IMR-90 (cell line): ENCODE measurements around the gene OR2V2. TPM values are rescaled to one million over a fixed set of nuclear protein-coding genes. Genes with fewer than 3 reads are reported as not detected.

Experiments used
- ATAC-seq: fragments of 200-7000 bp; cut with Tn5 transposase; 2 replicates; pipeline ENCODE4 v1.9.1; 2020; ENCODE audit warnings: low read depth, mild to moderate bottlenecking, moderate library complexity
- BruUV-seq: library from RNA; stranded (reverse); fragments of 400-500 nt; replicated peaks from 2 replicates; lab custom pipeline; 2021; lab: Mats Ljungman, UMichigan
- CTCF ChIA-PET: fragments of 300-600 bp; formaldehyde crosslinking; extraction: SDS; loops from one replicate; lab custom pipeline; 2021; ENCODE audit warnings: antibody characterized with exemption; lab: Yijun Ruan, JAX
- POLR2A ChIA-PET: fragments of 300-600 bp; sonication (Branson Sonifier 250); formaldehyde crosslinking; loops from one replicate; lab custom pipeline; 2022; ENCODE audit warnings: antibody characterized with exemption; ENCODE audit not compliant: unreplicated experiment; lab: Charles Lee
- DNase-seq: peaks from one replicate; pipeline ENCODE4 v3.0.0; 2013
- H2AFZ ChIP-seq: replicated peaks from 2 replicates; pipeline ENCODE3; 2013; ENCODE audit warnings: low read length, mild to moderate bottlenecking; ENCODE audit not compliant: poor library complexity
- H2AK5ac ChIP-seq: 2 replicates; pipeline ENCODE4 v1.6.1; 2013; ENCODE audit warnings: low read depth, low read length, inconsistent platforms
- H2AK9ac ChIP-seq: replicated peaks from 2 replicates; pipeline ENCODE3; 2013; ENCODE audit warnings: mild to moderate bottlenecking, low read depth, low read length, moderate library complexity; ENCODE audit not compliant: poor library complexity
- H2BK120ac ChIP-seq: 2 replicates; pipeline ENCODE4 v1.6.1; 2013; ENCODE audit warnings: low read depth, low read length, inconsistent platforms
- H2BK15ac ChIP-seq: 3 replicates; pipeline ENCODE4 v1.6.1; 2013; ENCODE audit warnings: low read depth, low read length, inconsistent platforms
- H2BK20ac ChIP-seq: 2 replicates; pipeline ENCODE4 v1.6.1; 2013; ENCODE audit warnings: low read depth, mild to moderate bottlenecking, inconsistent platforms, low read length, moderate library complexity
- H2BK5ac ChIP-seq: 2 replicates; pipeline ENCODE4 v1.6.1; 2013; ENCODE audit warnings: mild to moderate bottlenecking, low read depth, low read length, inconsistent platforms; ENCODE audit not compliant: poor library complexity, severe bottlenecking
- H3K14ac ChIP-seq: replicated peaks from 2 replicates; pipeline ENCODE4 v1.6.1; 2013; ENCODE audit warnings: low read depth, low read length, inconsistent platforms
- H3K18ac ChIP-seq: 2 replicates; pipeline ENCODE4 v1.6.1; 2013; ENCODE audit warnings: low read depth, low read length, control low read depth
- H3K23ac ChIP-seq: 2 replicates; pipeline ENCODE4 v1.6.1; 2013; ENCODE audit warnings: low read depth, low read length, inconsistent platforms
- H3K27ac ChIP-seq: 2 replicates; pipeline ENCODE4 v1.5.1; 2013; ENCODE audit warnings: mild to moderate bottlenecking, control low read depth, low read length; ENCODE audit not compliant: insufficient read depth
- H3K27me3 ChIP-seq: 2 replicates; pipeline ENCODE4 v1.6.1; 2013; ENCODE audit warnings: low read length; ENCODE audit not compliant: control insufficient read depth, insufficient read depth
- H3K36me3 ChIP-seq: 2 replicates; pipeline ENCODE4 v1.6.1; 2013; ENCODE audit warnings: low read length, mixed read lengths; ENCODE audit not compliant: control insufficient read depth, insufficient read depth
- H3K4ac ChIP-seq: 2 replicates; pipeline ENCODE4 v1.6.1; 2013; ENCODE audit warnings: low read depth, low read length, inconsistent platforms
- H3K4me1 ChIP-seq: 2 replicates; pipeline ENCODE4 v1.6.1; 2013; ENCODE audit warnings: low read length, mixed read lengths; ENCODE audit not compliant: control insufficient read depth, insufficient read depth
- H3K4me2 ChIP-seq: 2 replicates; pipeline ENCODE4 v1.6.1; 2013; ENCODE audit warnings: low read depth, mild to moderate bottlenecking, control low read depth, low read length, moderate library complexity
- H3K4me3 ChIP-seq: 2 replicates; pipeline ENCODE4 v1.5.1; 2013; ENCODE audit warnings: low read depth, mild to moderate bottlenecking, control low read depth, low read length, moderate library complexity; ENCODE audit not compliant: insufficient read depth
- H3K56ac ChIP-seq: 2 replicates; pipeline ENCODE4 v1.6.1; 2013; ENCODE audit warnings: low read length, inconsistent platforms; ENCODE audit not compliant: insufficient read depth; ENCODE audit errors: extremely low read depth
- H3K79me1 ChIP-seq, 2 experiments: 2 replicates each; pipeline ENCODE4 v1.6.1; 2013; ENCODE audit warnings: low read length in 2 of 2, inconsistent platforms in 1 of 2, low read depth in 1 of 2
- H3K9ac ChIP-seq: 2 replicates; pipeline ENCODE4 v1.6.1; 2013; ENCODE audit warnings: low read depth, low read length, control low read depth
- H3K9me1 ChIP-seq: 2 replicates; pipeline ENCODE4 v1.6.1; 2013; ENCODE audit warnings: low read length, inconsistent platforms; ENCODE audit not compliant: insufficient read depth
- H3K9me3 ChIP-seq: 2 replicates; pipeline ENCODE4 v1.6.1; 2013; ENCODE audit warnings: low read length; ENCODE audit not compliant: control insufficient read depth, insufficient read depth
- H4K20me1 ChIP-seq: 2 replicates; pipeline ENCODE4 v1.6.1; 2013; ENCODE audit warnings: low read length, inconsistent platforms; ENCODE audit not compliant: insufficient read depth
- H4K5ac ChIP-seq: 2 replicates; pipeline ENCODE4 v1.6.1; 2013; ENCODE audit warnings: mild to moderate bottlenecking, low read depth, low read length, control low read depth
- H4K8ac ChIP-seq, 2 experiments: 2 replicates each; pipeline ENCODE4 v1.6.1; 2013; ENCODE audit warnings: low read depth in 2 of 2, low read length in 2 of 2, control low read depth in 1 of 2, inconsistent platforms in 1 of 2
- H4K91ac ChIP-seq: 2 replicates; pipeline ENCODE4 v1.6.1; 2013; ENCODE audit warnings: low read depth, low read length, inconsistent platforms; ENCODE audit not compliant: insufficient read depth
- CHD1 ChIP-seq: IDR thresholded peaks from 2 replicates; pipeline ENCODE4 v1.6.1; 2012; ENCODE audit warnings: low read depth, low read length, improper control_type of control experiment
- WGBS, 2 experiments: methylation state at CpG; one replicate each; pipeline versions ENCODE4 v1.1.5 to v1.1.7; 2013; ENCODE audit warnings: missing lambda C conversion rate in 2 of 2; ENCODE audit not compliant: insufficient read length in 1 of 2; ENCODE audit errors: extremely low coverage in 2 of 2; 5-methylcytosine and 5-hydroxymethylcytosine counted together
- dilution Hi-C: fragments of 300-500 bp; cut with HindIII; formaldehyde crosslinking; loops from one replicate; pipeline ENCODE4 v1.14.3; 2018; ENCODE audit warnings: low sequenced_read_pairs; ENCODE audit not compliant: unreplicated experiment
- in situ Hi-C: fragments of 300-500 bp; cut with MboI; formaldehyde crosslinking; loops from 3 replicates; pipeline ENCODE4 v1.14.3; 2019; ENCODE audit warnings: low sequenced_read_pairs, inconsistent platforms, mixed read lengths
- intact Hi-C: fragments of 100-400 bp; cut with micrococcal nuclease; formaldehyde crosslinking; loops from 2 replicates; pipeline ENCODE4 v1.10.0; 2022
- polyA plus RNA-seq, 3 experiments: library from polyadenylated mRNA; depleted of rRNA; stranded (reverse); fragments of >200 nt; gene quantifications; 2 replicates each; pipeline ENCODE4 v1.2.3, GENCODE V29; 2012; ENCODE audit warnings: low replicate concordance in 1 of 3
- total RNA-seq: library from RNA; depleted of rRNA; stranded (reverse); fragments of >200 nt; gene quantifications from 2 replicates; pipeline ENCODE4 v1.2.3, GENCODE V29; 2012
- TF ChIP-seq, protein P1 (sequence below): conservative IDR thresholded peaks from 2 replicates; pipeline ENCODE4 v1.5.1; 2012; ENCODE audit warnings: mild to moderate bottlenecking, low read depth, low read length, improper control_type of control experiment

Gene OR2V2
- total and polyA plus RNA-seq, 2 of the 4 experiments (the other 2 are of a cell fraction): not detected

DNA sequence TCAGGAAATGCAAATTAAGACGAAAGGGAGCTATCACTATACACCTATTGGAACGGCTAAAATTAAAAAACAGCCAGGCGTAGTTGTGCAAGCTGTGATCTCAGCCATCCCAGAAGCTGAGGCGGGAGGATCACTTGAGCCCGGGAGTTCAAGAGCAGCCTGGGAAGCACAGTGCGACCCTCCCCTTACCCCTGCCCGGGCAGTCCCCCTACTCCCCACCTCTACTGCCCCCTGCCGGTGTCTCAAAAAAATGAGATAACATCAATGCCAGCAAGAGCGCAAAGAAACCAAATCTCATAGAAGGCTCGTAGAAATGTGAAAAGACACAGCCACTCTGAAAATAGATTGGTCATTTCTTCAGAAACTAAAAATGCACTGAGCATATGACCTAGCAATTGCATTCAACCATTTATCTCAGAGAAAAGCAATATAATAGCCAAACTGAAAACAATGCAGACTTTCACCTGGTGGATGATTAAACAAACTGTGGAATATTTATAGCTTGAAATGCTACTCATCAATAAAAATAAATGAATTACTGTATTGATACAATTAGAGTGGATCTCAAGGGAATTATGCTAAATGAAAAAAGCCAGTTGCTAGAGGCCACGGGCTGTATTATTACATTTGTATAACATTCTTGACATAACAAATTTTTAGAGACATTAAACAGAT, 20.6 kb downstream of the OR2V2 start:
- Histone ChIP-seq H2BK20ac (no peak overlapping the region), H3K4me2 (peak overlapping the region; percentile 53; the same call in 1 of the 2 replicates), H3K9me1 (peaks cover 2% of the 10 kb centered on the region; the same call in 1 of the 2 replicates), H3K18ac (no peak overlapping the region), H3K56ac (no peak overlapping the region), H2AK5ac (no peak overlapping the region), H3K9ac (no peak overlapping the region), H3K79me1 (no peaks in the 10 kb centered on the region), H4K91ac (no peak overlapping the region), H3K23ac (no peak overlapping the region), H3K27me3 (no peaks in the 10 kb centered on the region), H3K4ac (no peak overlapping the region), H3K4me1 (peaks cover 4% of the 10 kb centered on the region; the same call in 1 of the 2 replicates), H3K14ac (no peak overlapping the region; the same call in 1 of the 2 replicates), H2BK15ac (no peak overlapping the region), H3K4me3 (no peak overlapping the region), H3K27ac (no peak overlapping the region), H2AK9ac (no peak overlapping the region), H2BK5ac (no peak overlapping the region), H3K36me3 (no peaks in the 10 kb centered on the region), H2AFZ (no peak overlapping the region), H4K8ac (no peak overlapping the region), H2BK120ac (no peak overlapping the region), H3K9me3 (no peaks in the 10 kb centered on the region), H4K20me1 (no peaks in the 10 kb centered on the region), H4K5ac (no peak overlapping the region)
- ChIA-PET POLR2A (no interaction called here), CTCF (interaction anchor here (0.6 kb wide), 1 partner anchor 315 kb away, joined by 5 read pairs; no protein-coding TSS in a partner anchor)
- BruUV-seq: no TSS peak
- ATAC-seq (no peak), DNase-seq (no peak)
- intact Hi-C loops (no loop called here), dilution Hi-C loops (no loop called here), in situ Hi-C loops (no loop called here)
- TF ChIP-seq, protein P1, sequence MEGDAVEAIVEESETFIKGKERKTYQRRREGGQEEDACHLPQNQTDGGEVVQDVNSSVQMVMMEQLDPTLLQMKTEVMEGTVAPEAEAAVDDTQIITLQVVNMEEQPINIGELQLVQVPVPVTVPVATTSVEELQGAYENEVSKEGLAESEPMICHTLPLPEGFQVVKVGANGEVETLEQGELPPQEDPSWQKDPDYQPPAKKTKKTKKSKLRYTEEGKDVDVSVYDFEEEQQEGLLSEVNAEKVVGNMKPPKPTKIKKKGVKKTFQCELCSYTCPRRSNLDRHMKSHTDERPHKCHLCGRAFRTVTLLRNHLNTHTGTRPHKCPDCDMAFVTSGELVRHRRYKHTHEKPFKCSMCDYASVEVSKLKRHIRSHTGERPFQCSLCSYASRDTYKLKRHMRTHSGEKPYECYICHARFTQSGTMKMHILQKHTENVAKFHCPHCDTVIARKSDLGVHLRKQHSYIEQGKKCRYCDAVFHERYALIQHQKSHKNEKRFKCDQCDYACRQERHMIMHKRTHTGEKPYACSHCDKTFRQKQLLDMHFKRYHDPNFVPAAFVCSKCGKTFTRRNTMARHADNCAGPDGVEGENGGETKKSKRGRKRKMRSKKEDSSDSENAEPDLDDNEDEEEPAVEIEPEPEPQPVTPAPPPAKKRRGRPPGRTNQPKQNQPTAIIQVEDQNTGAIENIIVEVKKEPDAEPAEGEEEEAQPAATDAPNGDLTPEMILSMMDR: peak; percentile 39
- TF ChIP-seq CHD1: no peak
- whole genome bisulfite sequencing, 2 experiments: 40% methylated on average over 1 of the region's 11 CpGs; no CpG with 5 or more reads in 1 of the 2 experiments
